Measurements from ENCODE around the gene SF3A1.

Gene SF3A1

GRCh38 chr22:30371321-30371720, 14.6 kb upstream of the SF3A1 start:
- Mint-ChIP-seq H3K36me3 (no peaks in the 10 kb centered on the region), H3K9me3 (no peaks in the 10 kb centered on the region), H3K27ac (no peak overlapping the region), H3K4me1 (no peaks in the 10 kb centered on the region), H3K4me3 (no peak overlapping the region)
- ATAC-seq (no peak), DNase-seq (ENCODE audit: low spot score in 2 of 2) (no peak)

- no peak for DNase-seq (ENCODE audit: low spot score in 2 of 2)
- Mint-ChIP-seq H3K36me3 (no peaks in the 10 kb centered on the region), H3K4me3 (no peak overlapping the region), H3K27ac (peak overlapping the region; percentile 23), H3K4me1 (no peaks in the 10 kb centered on the region), H3K9me3 (no peaks in the 10 kb centered on the region)
- no peak for ATAC-seq
Measured at GRCh38 chr22:30370641-30371230, 14.0 kb upstream of the SF3A1 start.

GRCh38 chr22:30368420-30368819, 11.7 kb upstream of the SF3A1 start:
- no peaks in the 10 kb centered on the region for H3K9me3 Mint-ChIP-seq
- H3K4me1 Mint-ChIP-seq: no peaks in the 10 kb centered on the region
- H3K36me3 Mint-ChIP-seq: no peaks in the 10 kb centered on the region
- ATAC-seq: no peak
- H3K4me3 Mint-ChIP-seq: no peak overlapping the region
- no peak for DNase-seq (ENCODE audit: low spot score in 2 of 2)
- no peak overlapping the region for H3K27ac Mint-ChIP-seq

- Mint-ChIP-seq H3K4me1 (no peaks in the 10 kb centered on the region), H3K4me3 (no peak overlapping the region), H3K9me3 (no peaks in the 10 kb centered on the region), H3K27ac (no peak overlapping the region), H3K36me3 (peaks cover 5% of the 10 kb centered on the region)
- no peak for DNase-seq (ENCODE audit: low spot score in 2 of 2)
- ATAC-seq: no peak
Measured at GRCh38 chr22:30365891-30366290, 9.2 kb upstream of the SF3A1 start.

GRCh38 chr22:30362651-30363281, 6.1 kb upstream of the SF3A1 start:
- DNase-seq (ENCODE audit: low spot score in 2 of 2) (no peak), ATAC-seq (no peak)
- no peaks in the 10 kb centered on the region for H3K9me3 Mint-ChIP-seq
- peak overlapping the region; percentile 21 for H3K27ac Mint-ChIP-seq
- no peak overlapping the region for H3K4me3 Mint-ChIP-seq
- peaks cover 5% of the 10 kb centered on the region for H3K4me1 Mint-ChIP-seq
- H3K36me3 Mint-ChIP-seq: peaks cover 10% of the 10 kb centered on the region

- Mint-ChIP-seq H3K27ac (peak overlapping the region; percentile 21), H3K36me3 (peaks cover 10% of the 10 kb centered on the region), H3K4me1 (peaks cover 11% of the 10 kb centered on the region), H3K4me3 (no peak overlapping the region), H3K9me3 (no peaks in the 10 kb centered on the region)
- ATAC-seq (no peak), DNase-seq (ENCODE audit: low spot score in 2 of 2) (no peak)
Measured at GRCh38 chr22:30361916-30362650, 5.4 kb upstream of the SF3A1 start.

- Mint-ChIP-seq H3K4me3 (no peak overlapping the region), H3K4me1 (peaks cover 40% of the 10 kb centered on the region), H3K9me3 (no peaks in the 10 kb centered on the region), H3K36me3 (peaks cover 38% of the 10 kb centered on the region), H3K27ac (peak overlapping the region; percentile 95)
- DNase-seq (ENCODE audit: low spot score in 2 of 2) (no peak), ATAC-seq (no peak)
Measured at GRCh38 chr22:30358541-30358940, 1.8 kb upstream of the SF3A1 start.

- peaks cover 42% of the 10 kb centered on the region for H3K4me1 Mint-ChIP-seq
- ATAC-seq: no peak
- H3K4me3 Mint-ChIP-seq: peak overlapping the region; percentile 94
- peak overlapping the region; percentile 95 for H3K27ac Mint-ChIP-seq
- no peak for DNase-seq (ENCODE audit: low spot score in 2 of 2)
- no peaks in the 10 kb centered on the region for H3K9me3 Mint-ChIP-seq
- H3K36me3 Mint-ChIP-seq: peaks cover 43% of the 10 kb centered on the region
Measured at GRCh38 chr22:30357650-30358215, 1.0 kb upstream of the SF3A1 start.

- H3K4me1 Mint-ChIP-seq: peaks cover 47% of the 10 kb centered on the region
- peak overlapping the region; percentile 94 for H3K4me3 Mint-ChIP-seq
- peaks cover 47% of the 10 kb centered on the region for H3K36me3 Mint-ChIP-seq
- H3K9me3 Mint-ChIP-seq: no peaks in the 10 kb centered on the region
- ATAC-seq: no peak
- H3K27ac Mint-ChIP-seq: peak overlapping the region; percentile 95
- no peak for DNase-seq (ENCODE audit: low spot score in 2 of 2)
Measured at GRCh38 chr22:30357236-30357570, 509 bp upstream of the SF3A1 start.

GRCh38 chr22:30354644-30355043, 2.0 kb downstream of the SF3A1 start:
- peaks cover 69% of the 10 kb centered on the region for H3K36me3 Mint-ChIP-seq
- DNase-seq (ENCODE audit: low spot score in 2 of 2) (no peak), ATAC-seq (no peak)
- H3K4me1 Mint-ChIP-seq: peaks cover 66% of the 10 kb centered on the region
- peak overlapping the region; percentile 94 for H3K4me3 Mint-ChIP-seq
- peak overlapping the region; percentile 72 for H3K27ac Mint-ChIP-seq
- H3K9me3 Mint-ChIP-seq: no peaks in the 10 kb centered on the region

- Mint-ChIP-seq H3K36me3 (peaks cover 94% of the 10 kb centered on the region), H3K4me1 (peaks cover 73% of the 10 kb centered on the region), H3K9me3 (no peaks in the 10 kb centered on the region), H3K4me3 (no peak overlapping the region), H3K27ac (peak overlapping the region; percentile 68)
- ATAC-seq: no peak
- no peak for DNase-seq (ENCODE audit: low spot score in 2 of 2)
Measured at GRCh38 chr22:30351226-30351625, 5.5 kb downstream of the SF3A1 start.

- no peak for ATAC-seq
- Mint-ChIP-seq H3K4me3 (peak overlapping the region; percentile 52), H3K9me3 (no peaks in the 10 kb centered on the region), H3K4me1 (peaks cover 64% of the 10 kb centered on the region), H3K36me3 (peaks cover 97% of the 10 kb centered on the region), H3K27ac (peak overlapping the region; percentile 84)
- no peak for DNase-seq (ENCODE audit: low spot score in 2 of 2)
Measured at GRCh38 chr22:30348809-30349208, 7.9 kb downstream of the SF3A1 start.

- Mint-ChIP-seq H3K4me1 (peaks cover 60% of the 10 kb centered on the region), H3K9me3 (no peaks in the 10 kb centered on the region), H3K27ac (peak overlapping the region; percentile 84), H3K4me3 (peak overlapping the region; percentile 52), H3K36me3 (peaks cover 97% of the 10 kb centered on the region)
- ATAC-seq (no peak), DNase-seq (ENCODE audit: low spot score in 2 of 2) (no peak)
Measured at GRCh38 chr22:30348404-30348803, 8.3 kb downstream of the SF3A1 start.

- DNase-seq (ENCODE audit: low spot score in 2 of 2) (no peak), ATAC-seq (peak; percentile 83)
- Mint-ChIP-seq H3K4me1 (peaks cover 56% of the 10 kb centered on the region), H3K9me3 (no peaks in the 10 kb centered on the region), H3K27ac (peak overlapping the region; percentile 62), H3K4me3 (peak overlapping the region; percentile 52), H3K36me3 (peaks cover 100% of the 10 kb centered on the region)
Measured at GRCh38 chr22:30347255-30347892, 9.3 kb downstream of the SF3A1 start.

GRCh38 chr22:30344447-30345200, 12.1 kb downstream of the SF3A1 start:
- ATAC-seq (peak; percentile 61), DNase-seq (ENCODE audit: low spot score in 2 of 2) (no peak)
- H3K4me1 Mint-ChIP-seq: peaks cover 36% of the 10 kb centered on the region
- H3K36me3 Mint-ChIP-seq: peaks cover 100% of the 10 kb centered on the region
- H3K27ac Mint-ChIP-seq: peak overlapping the region; percentile 67
- H3K9me3 Mint-ChIP-seq: no peaks in the 10 kb centered on the region
- H3K4me3 Mint-ChIP-seq: no peak overlapping the region

All from stimulated activated effector memory CD8-positive, alpha-beta T cell treated with anti-CD3 and anti-CD28 coated beads, Interleukin-12 subunit alpha, Interleukin-12 subunit beta, amount 100 ng/mL, for 72 hours (primary cell).